Posterior cingulate gyrus (tissue), 11 donors: ENCODE data around the gene LCE4A.

ENCODE experiments used
- DNase-seq, 10 donors: peaks; one replicate each; pipeline versions ENCODE4 v3.0.0 to v3.0.0-alpha.2; 2020 to 2021; ENCODE audit warnings: mixed read lengths in 3 of 10
- intact Hi-C: fragments of 100-400 bp; cut with DNase I; formaldehyde crosslinking; loops from one replicate; pipeline ENCODE4 v1.15.1; 2023

The LCE4A gene

DNA sequence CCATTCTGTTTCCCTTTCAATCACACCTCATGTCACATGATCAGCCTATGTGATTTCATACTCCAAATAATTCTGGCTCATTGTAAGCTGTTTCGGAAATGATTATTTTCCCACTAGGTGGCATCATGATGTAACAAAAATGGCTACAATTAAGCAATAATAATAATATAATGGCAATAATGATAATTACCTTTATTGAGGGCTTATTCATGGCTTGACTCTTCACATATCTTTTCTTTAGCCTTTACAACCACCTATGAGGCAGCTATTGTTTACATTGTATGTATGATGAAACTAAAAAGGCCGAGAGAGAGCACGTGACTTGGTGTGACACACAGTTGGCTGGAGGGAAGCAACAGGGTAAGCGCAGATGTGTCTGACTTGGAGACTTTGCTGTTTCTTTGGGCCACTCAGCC lies 37.3 kb downstream of the LCE4A start:
- no peak for DNase-seq
- intact Hi-C loops, result no loop called here

DNA sequence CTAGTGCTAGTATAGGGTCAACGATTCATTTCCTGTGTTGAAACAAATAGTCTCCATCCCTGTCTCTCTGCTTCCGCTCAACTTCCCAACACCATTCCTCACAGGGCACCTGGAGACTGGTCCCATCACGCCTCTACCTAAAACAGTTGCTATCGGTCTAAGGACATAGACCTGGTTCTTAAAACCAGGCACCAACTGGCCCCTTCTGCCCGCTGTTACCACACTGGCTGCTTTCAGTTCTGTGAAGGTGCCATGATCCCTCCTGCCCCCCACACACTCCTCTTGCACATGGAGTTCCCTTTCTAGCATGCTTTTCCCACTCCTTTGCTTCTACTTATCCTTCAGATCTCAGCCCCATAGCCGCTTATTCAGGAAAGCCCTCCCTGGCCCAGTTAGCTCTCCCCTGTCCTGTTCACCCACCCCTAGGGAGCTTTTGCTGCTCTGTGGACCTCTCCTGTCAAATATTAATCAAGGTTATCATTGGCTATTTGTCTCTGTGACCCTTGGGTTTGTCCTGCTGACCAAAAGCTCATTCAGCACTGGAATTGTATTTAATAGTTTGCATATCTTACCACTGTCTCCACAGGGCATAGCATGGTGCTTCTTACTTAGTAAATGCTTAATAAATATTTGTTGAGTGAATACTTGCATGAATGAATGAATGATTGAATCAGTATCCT lies 37.9 kb downstream of the LCE4A start:
- DNase-seq, result no peak
- intact Hi-C loops, result no loop called here

DNA sequence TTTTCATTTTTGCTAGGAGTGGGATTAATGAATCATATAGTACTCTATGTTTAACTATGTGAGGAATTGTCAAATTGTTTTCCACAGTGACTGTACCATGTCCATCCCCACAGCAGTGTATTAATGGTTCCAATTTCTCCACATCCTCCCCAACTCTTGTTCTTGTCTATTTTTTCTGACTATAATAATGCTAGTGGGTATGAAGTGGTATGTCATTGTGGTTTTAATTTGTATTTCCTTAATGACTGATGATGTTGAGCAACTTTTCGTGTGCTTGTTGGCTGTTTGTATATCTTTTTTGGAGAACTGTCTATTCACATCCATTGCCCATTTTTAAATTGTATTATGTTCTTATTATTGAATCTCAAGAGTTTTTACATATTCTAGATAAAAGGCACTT lies 39.9 kb downstream of the LCE4A start:
- intact Hi-C loops, result no loop called here
- DNase-seq, result no peak

DNA sequence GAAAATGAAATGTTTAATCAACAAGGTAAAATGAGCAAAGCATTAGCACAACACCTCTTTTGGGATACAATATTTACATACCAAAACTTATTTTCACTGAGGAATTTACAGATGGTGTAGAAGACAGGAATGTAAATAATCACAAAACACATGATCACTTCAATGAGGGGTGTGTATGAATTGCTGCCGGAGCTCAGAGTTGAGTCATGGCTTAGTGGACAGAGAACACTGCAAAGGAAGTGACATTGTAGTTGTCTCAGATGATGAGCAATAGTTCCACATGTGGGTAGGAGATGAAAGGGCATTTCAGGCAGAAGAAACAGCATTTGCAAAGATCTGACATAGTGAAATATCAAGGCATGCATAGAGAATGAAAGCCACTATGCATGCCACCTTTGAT lies 44.3 kb downstream of the LCE4A start:
- intact Hi-C loops, result no loop called here
- no peak for DNase-seq

DNA sequence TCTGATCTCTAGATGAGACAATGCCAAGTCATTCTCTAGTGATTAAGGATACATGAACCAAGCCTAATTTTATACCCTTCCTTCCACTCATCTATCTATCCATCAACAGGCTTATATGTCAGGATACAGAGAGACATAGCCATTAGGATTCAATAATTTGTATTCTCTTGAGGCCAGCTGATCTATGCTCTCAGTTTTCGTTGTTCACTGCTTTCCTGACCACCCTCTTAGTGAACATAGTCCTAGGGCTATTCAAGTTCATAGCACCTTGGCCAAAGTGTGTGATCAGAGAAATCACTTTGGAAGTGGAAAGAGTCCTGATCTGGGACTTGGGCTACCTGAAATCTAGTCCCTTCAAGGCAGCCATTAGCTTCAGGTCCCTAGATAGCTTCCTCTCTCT lies 45.6 kb downstream of the LCE4A start:
- DNase-seq, result no peak
- intact Hi-C loops, result no loop called here

DNA sequence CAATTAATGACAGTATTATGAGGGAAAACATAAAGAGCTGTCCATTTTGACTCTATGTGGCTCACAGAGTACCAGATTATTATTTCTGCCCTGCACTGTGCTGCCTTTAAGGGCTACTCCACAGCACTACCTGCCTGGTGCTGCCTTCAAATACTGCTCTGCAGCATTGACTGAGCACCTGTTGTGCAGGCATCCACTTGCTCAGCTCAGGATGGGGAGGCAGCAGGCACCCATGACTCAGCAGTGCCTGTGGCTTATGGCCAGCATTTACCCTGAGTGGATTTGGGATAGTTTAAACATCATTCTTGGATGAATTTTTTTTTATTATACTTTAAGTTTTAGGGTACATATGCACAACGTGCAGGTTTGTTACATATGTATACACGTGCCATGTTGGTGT lies 48.9 kb downstream of the LCE4A start:
- intact Hi-C loops, result no loop called here
- no peak for DNase-seq

DNA sequence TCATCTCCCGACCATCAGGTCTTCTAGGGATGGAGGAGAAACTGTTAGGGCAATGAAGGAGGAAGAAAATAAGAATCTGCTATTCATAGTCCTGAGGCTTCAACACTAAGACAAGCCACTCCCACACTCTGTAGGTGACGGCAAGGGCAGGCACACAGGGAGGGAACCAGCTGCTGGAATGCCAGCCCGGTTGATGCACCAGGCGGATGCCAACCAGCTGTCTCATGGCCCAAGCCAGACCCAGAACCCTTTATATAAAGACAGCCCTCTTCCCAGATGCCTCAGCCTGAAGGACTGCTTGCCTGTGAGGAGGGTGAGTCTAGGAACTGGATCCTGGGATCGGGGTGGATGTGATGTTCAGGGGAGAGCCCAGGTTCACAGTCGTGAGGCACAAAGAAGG lies 49.8 kb downstream of the LCE4A start, which contains the start of gene KPRP:
KPRP (plus strand) TSS at position 279 of the 400 bp plus-strand sequence. CDS start 1,564 bp downstream, outside the sequence.
- DNase-seq, result peak in 1 of 10 donors; percentile 48
- intact Hi-C loops, result no loop called here

DNA sequence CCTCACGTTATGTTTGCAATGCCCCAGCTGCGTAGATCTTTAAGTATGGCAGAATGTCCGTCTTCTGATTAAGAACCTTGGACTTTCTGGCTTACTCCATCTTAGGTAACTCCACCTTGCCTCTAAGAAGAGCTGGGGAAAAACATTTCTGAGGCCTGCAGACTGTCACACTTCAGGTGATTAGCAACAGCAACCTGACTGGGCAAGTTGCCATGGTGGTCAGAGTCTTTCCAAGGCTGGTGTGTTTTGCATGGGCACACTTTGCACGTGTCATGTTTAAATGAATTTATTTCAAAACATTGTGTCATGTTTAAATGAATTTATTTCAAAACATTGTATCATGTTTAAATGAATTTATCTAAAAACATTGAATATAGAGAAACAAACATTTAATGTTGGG lies 50.7 kb downstream of the LCE4A start:
- intact Hi-C loops, result no loop called here
- no peak for DNase-seq
